Endometrium (tissue), 2 donors: Measurements from ENCODE around the gene MIER2.

Experiments
- FAIRE-seq: peaks from 2 replicates; lab custom pipeline; 2012; peaks lifted over from hg19 to GRCh38; lab: Jason Lieb, UNC
- donor health status: control.
- donor health status: control.

Gene MIER2

GRCh38 chr19:377801-378581, 33.4 kb upstream of the MIER2 start:
- FAIRE-seq: no peak

- no peak for FAIRE-seq
Observed at GRCh38 chr19:376111-376470, 31.5 kb upstream of the MIER2 start.

- FAIRE-seq: no peak
Observed at GRCh38 chr19:375395-376110, 31.0 kb upstream of the MIER2 start.

GRCh38 chr19:374886-375235, 30.3 kb upstream of the MIER2 start:
- FAIRE-seq: no peak

- no peak for FAIRE-seq
Observed at GRCh38 chr19:374183-374885, 29.7 kb upstream of the MIER2 start.

- no peak for FAIRE-seq
Observed at GRCh38 chr19:373391-374182, 29.0 kb upstream of the MIER2 start.

GRCh38 chr19:372306-372890, 27.8 kb upstream of the MIER2 start:
- no peak for FAIRE-seq

- FAIRE-seq: no peak
Observed at GRCh38 chr19:371501-372168, 27.0 kb upstream of the MIER2 start.

- no peak for FAIRE-seq
Observed at GRCh38 chr19:370641-371330, 26.2 kb upstream of the MIER2 start.

- FAIRE-seq: no peak
Observed at GRCh38 chr19:369876-370275, 25.3 kb upstream of the MIER2 start.

- FAIRE-seq: no peak
Observed at GRCh38 chr19:369256-369655, 24.7 kb upstream of the MIER2 start.

GRCh38 chr19:368630-369024, 24.0 kb upstream of the MIER2 start:
- FAIRE-seq: no peak

GRCh38 chr19:367963-368629, 23.5 kb upstream of the MIER2 start:
- no peak for FAIRE-seq

GRCh38 chr19:367561-367960, 23.0 kb upstream of the MIER2 start:
- FAIRE-seq: no peak

GRCh38 chr19:366951-367350, 22.4 kb upstream of the MIER2 start:
- FAIRE-seq: no peak

- FAIRE-seq: no peak
Observed at GRCh38 chr19:366205-366783, 21.7 kb upstream of the MIER2 start.

- no peak for FAIRE-seq
Observed at GRCh38 chr19:364496-365287, 20.1 kb upstream of the MIER2 start.

- no peak for FAIRE-seq
Observed at GRCh38 chr19:362683-363082, 18.1 kb upstream of the MIER2 start.

- FAIRE-seq: no peak
Observed at GRCh38 chr19:362154-362553, 17.6 kb upstream of the MIER2 start.
